Measurements from ENCODE around the gene INPP5F. TPM values are rescaled to one million over a fixed set of nuclear protein-coding genes. Genes with fewer than 3 reads are reported as not detected.

INPP5F gene
- total RNA-seq, 1 donor from 2014 or later = 15.3 TPM

DNA sequence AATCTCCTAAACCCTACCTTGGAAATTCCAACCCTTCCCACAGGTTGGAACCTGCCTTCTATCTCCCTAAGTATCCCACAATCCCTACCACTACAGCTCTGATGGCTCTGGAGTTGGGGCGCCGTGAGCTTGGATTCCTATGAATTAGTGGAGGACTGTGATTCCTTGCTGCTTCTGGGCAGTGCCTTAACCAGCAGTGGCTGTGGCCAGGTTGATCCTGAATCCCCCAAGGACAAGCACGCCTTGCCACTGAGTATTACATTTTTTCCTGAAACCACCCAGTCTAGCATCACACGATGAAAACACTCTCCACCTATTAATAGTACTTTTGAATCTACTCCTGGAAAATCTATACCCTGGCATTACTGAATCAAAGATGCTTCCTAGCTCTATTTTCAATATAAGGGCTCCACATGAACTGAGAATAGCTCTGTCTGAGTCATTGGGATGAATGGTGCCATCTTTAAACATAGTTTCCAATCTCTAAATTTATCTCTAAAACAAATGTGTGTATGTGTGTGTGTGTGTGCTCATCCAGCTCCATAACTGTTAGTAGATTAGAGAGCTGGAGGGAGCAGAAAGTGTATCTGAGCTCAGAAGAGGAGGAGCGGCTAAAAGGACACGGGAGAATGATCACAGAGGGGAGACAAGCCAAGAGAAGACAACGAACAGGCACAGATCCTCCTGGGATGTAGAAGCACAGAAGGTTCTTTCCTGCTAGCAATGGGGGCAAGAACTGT is 11.9 kb upstream of the INPP5F start:
- TF ChIP-seq, protein P1, sequence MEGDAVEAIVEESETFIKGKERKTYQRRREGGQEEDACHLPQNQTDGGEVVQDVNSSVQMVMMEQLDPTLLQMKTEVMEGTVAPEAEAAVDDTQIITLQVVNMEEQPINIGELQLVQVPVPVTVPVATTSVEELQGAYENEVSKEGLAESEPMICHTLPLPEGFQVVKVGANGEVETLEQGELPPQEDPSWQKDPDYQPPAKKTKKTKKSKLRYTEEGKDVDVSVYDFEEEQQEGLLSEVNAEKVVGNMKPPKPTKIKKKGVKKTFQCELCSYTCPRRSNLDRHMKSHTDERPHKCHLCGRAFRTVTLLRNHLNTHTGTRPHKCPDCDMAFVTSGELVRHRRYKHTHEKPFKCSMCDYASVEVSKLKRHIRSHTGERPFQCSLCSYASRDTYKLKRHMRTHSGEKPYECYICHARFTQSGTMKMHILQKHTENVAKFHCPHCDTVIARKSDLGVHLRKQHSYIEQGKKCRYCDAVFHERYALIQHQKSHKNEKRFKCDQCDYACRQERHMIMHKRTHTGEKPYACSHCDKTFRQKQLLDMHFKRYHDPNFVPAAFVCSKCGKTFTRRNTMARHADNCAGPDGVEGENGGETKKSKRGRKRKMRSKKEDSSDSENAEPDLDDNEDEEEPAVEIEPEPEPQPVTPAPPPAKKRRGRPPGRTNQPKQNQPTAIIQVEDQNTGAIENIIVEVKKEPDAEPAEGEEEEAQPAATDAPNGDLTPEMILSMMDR (IDR thresholded peaks at IDR 0.05; ENCODE audit: insufficient read depth, low read length, poor library complexity, severe bottlenecking) = no peak
- Histone ChIP-seq H3K36me3 (ENCODE audit: control insufficient read depth, insufficient read depth, low read length) (no peaks in the 10 kb centered on the region), H3K27me3 (ENCODE audit: control insufficient read depth, insufficient read depth, low read length) (no peaks in the 10 kb centered on the region), H3K4me3 (ENCODE audit: low read depth, low read length) (no peak overlapping the region)
- DNase-seq (ENCODE audit: low read depth) = no peak

DNA sequence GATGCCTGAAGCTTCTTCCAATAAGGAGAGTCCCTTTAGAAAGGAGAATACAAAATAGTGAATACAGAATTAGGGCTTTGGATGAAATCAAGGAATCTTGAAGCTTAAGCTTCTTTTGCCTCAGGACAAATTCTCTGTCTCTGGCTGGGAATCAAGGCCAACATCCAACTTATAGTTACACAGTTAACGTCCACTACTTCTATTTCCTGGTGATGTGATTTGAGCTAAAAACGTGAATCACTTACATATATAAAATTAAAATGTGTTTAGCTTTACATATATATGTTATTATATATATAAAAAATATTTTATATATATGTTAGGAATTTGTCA is 11.4 kb upstream of the INPP5F start:
- H3K4me3 ChIP-seq (ENCODE audit: low read depth, low read length) = no peak overlapping the region
- DNase-seq (ENCODE audit: low read depth) = no peak
- TF ChIP-seq, protein P1 (IDR thresholded peaks at IDR 0.05; ENCODE audit: insufficient read depth, low read length, poor library complexity, severe bottlenecking) = no peak
- H3K36me3 ChIP-seq (ENCODE audit: control insufficient read depth, insufficient read depth, low read length) = no peaks in the 10 kb centered on the region
- H3K27me3 ChIP-seq (ENCODE audit: control insufficient read depth, insufficient read depth, low read length) = no peaks in the 10 kb centered on the region

DNA sequence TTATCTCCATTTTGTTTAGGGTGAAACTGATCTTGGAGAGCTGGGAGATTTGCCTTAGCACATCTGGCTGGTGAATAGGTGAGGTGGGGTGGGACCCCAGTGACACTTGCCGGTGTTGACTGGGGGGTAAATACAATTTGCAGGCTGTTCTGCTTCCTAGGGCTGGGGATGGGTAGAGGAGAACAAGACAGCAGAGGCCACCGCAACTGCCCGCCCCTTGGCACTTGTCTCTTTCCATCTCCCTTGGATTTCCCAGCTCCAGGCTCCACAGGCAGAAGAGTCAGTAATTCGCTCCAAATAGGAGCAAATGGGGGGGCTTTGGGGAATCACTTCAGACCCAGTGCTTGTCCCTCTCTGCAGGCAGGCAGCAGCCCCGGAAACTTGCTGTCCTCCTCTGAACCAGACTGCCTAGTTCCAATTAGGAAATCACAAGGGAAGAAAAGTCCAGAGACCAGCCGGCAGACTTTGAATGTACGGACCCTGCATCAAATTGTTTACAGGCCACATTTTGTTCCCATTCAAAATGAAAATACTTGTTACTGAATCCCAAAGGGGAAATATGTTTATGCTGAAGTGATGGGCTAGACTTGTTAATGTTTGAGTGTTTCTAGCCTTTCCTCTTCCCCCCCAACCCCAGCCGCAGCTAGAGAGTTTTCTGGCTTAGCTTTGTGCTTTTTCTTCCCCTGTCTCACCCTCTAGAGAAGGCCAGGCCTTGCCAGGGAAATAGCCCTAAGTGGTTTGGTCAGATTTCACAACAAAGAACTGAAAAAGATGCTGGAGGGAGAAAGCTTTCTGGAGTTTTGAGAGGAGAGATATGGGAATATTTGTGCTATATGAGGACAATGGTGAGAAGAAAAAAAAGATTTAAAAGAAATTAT is 10.0 kb upstream of the INPP5F start:
- no peak overlapping the region for H3K4me3 ChIP-seq (ENCODE audit: low read depth, low read length)
- no peaks in the 10 kb centered on the region for H3K27me3 ChIP-seq (ENCODE audit: control insufficient read depth, insufficient read depth, low read length)
- TF ChIP-seq, protein P1 (IDR thresholded peaks at IDR 0.05; ENCODE audit: insufficient read depth, low read length, poor library complexity, severe bottlenecking) = no peak
- DNase-seq (ENCODE audit: low read depth) = no peak
- H3K36me3 ChIP-seq (ENCODE audit: control insufficient read depth, insufficient read depth, low read length) = no peaks in the 10 kb centered on the region

DNA sequence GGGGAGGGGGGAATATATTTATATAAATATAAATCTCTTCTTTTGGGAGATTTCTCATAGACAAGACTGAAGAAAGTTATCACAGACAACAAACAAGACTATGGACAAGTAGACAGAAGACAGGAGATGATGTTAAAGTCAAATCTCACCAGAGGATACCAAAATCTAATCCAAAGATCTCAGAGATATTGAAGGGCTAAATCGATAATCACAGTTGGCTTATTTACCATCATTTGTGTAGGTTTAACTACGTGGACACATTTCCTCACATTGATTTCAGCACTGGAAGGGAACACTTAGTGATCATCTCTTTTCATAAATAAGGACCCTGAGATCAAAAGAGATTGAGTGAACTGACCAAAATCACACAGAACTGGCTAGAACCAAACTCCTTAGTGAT is 2.7 kb upstream of the INPP5F start:
- Histone ChIP-seq H3K27me3 (ENCODE audit: control insufficient read depth, insufficient read depth, low read length) (no peaks in the 10 kb centered on the region), H3K4me3 (ENCODE audit: low read depth, low read length) (no peak overlapping the region), H3K36me3 (ENCODE audit: control insufficient read depth, insufficient read depth, low read length) (no peaks in the 10 kb centered on the region)
- TF ChIP-seq, protein P1 (IDR thresholded peaks at IDR 0.05; ENCODE audit: insufficient read depth, low read length, poor library complexity, severe bottlenecking) = no peak
- no peak for DNase-seq (ENCODE audit: low read depth)

DNA sequence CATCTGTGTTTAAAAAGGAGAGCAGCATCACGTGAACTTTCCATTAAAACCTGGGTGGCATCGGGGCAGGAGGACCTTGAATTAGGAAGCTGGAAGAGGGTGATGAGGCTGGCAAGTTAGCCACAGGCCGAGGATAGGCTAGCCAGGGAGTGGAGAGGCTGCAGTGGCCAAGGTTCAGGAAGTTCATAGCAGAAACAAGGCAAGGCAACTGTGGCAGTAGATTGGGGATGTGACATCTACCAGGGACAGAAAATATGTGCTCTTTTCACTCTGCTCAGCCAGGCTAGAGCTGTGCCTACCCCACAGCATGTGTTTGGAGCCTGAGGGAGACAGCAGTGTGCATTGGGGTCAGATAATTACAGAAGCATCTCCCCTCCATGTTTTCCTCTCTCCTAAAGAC is 2.2 kb upstream of the INPP5F start:
- no peak overlapping the region for H3K4me3 ChIP-seq (ENCODE audit: low read depth, low read length)
- no peaks in the 10 kb centered on the region for H3K36me3 ChIP-seq (ENCODE audit: control insufficient read depth, insufficient read depth, low read length)
- no peak for DNase-seq (ENCODE audit: low read depth)
- TF ChIP-seq, protein P1 (IDR thresholded peaks at IDR 0.05; ENCODE audit: insufficient read depth, low read length, poor library complexity, severe bottlenecking) = no peak
- no peaks in the 10 kb centered on the region for H3K27me3 ChIP-seq (ENCODE audit: control insufficient read depth, insufficient read depth, low read length)
